Bone marrow (tissue), 2 donors: ENCODE results near the gene SYNPO2.
A peak's percentile ranks its signal among the peaks of the same experiment; 100 is the strongest.
"Not testable (repeated sequence)": the region's sequence is repeated elsewhere in the genome, so short reads cannot be mapped to it uniquely, and the experiment has no call there.

Source experiments
- DNase-seq, 2 donors: peaks; one replicate each; lab custom pipeline; 2025; lab: John Stamatoyannopoulos, UW

The SYNPO2 gene

DNA sequence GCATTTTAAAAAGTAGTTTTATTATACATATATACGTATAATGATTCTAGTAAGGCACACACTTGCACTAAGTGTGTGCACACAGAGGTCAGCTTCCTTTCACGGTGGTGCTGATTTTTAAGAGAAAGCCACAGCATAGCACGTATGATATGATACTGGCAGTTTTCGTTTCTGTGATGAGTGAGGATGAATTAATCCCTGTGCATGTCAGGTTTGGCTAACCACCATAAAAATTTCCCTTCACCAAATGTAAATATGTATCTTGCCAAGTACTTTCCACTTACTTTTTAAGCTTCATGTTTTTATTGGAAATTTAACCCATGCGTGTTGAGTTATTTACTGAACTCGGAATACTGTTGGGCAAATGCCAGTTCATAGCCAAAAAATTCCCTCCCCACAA lies 84.6 kb downstream of the SYNPO2 start:
- no peak for DNase-seq

DNA sequence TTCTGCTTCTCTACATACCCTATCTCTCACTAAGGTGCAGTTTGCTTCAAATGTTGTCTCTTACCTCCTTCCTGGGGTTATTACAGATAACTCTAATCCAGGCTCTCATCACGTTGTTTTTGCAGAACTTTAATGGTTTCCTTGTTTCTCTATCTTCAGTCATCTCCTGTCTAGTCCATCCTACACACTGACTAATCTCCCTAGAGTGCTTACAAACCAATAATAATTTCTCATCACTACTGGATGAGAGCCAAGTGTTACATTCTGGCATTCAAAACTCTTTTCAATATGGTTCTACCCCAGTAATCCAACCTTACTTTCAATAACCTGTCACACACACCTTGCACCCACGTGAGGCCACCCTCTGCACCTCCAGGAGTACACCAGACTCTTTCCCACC lies 86.1 kb downstream of the SYNPO2 start:
- no peak for DNase-seq

DNA sequence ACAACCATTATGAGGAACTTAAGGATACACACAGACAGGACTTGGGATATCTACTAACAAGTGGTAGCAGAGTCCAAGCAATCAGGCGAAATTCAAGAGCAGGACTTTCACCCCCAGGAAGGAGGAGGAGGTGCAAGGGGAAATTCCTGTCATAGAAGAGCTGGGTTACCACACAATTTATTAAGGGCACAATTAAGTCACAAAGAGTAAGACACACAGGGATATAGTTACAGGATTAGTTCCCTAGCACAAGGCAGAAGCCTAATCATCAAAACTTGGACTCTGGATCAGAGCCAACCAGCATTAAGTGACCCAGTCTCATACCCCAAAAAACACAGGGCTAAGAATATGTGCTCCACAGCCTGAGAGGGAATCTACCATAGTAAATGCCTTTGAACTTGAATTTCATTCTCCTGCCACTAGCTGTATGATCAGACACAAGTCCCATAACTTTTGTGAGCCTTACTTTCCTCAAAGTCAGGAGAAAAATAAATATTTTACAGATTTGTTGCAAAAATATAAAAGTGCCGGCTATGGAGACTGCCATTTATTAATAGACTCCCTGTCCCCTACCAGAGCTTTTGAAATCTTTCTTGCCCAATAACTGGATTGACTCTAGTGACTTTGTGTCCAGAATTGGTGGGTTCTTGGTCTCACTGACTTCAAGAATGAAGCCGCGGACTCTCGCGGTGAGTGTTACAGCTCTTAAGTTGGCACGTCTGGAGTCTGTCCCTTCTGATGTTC lies 87.0 kb downstream of the SYNPO2 start:
- DNase-seq = no peak

DNA sequence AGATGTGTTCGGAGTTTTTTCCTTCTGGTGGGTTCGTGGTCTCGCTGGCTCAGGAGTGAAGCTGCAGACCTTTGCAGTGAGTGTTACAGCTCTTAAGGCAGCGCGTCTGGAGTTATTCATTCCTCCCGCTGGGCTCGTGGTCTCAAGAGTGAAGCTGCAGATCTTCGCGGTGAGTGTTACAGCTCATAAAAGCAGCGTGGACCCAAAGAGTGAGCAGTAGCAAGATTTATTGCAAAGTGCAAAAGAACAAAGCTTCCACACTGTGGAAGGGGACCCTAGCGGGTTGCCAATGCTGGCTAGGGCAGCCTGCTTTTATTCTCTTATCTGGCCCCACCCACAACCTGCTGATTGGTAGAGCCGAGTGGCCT lies 87.5 kb downstream of the SYNPO2 start:
- DNase-seq = not testable (repeated sequence)

DNA sequence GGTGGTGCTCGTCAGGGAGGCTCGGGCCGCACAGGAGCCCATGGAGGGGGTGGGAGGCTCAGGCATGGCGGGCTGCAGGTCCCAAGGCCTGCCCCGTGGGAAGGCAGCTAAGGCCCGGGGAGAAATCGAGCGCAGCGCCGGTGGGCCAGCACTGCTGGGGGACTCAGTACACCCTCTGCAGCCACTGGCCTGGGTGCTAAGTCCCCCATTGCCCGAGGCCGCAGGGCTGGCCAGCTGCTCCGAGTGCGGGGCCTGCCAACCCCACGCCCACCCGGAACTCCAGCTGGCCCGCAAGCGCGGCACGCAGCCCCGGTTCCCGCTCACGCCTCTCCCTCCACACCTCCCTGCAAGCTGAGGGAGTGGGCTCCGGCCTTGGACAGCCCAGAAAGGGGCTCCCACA lies 88.4 kb downstream of the SYNPO2 start:
- DNase-seq = not testable (repeated sequence)

DNA sequence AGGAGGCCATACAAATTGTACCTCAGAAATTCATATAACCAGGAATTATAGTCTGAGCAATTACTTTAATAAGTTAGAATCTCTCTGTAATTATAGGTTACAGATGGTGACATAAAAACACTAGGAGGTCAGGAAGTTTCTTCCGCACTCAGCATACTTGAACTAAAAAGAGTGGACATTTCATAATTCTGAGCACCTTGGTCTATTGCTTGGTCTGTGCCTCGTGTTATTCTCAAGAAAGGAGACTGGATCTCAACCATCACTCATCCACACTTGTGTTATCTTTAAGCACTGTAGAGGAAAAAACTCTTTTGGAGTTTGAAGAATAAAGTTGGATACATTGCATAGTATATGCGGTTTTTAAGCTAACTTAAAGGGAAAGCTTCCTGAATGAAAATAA lies 91.1 kb downstream of the SYNPO2 start:
- DNase-seq = no peak

DNA sequence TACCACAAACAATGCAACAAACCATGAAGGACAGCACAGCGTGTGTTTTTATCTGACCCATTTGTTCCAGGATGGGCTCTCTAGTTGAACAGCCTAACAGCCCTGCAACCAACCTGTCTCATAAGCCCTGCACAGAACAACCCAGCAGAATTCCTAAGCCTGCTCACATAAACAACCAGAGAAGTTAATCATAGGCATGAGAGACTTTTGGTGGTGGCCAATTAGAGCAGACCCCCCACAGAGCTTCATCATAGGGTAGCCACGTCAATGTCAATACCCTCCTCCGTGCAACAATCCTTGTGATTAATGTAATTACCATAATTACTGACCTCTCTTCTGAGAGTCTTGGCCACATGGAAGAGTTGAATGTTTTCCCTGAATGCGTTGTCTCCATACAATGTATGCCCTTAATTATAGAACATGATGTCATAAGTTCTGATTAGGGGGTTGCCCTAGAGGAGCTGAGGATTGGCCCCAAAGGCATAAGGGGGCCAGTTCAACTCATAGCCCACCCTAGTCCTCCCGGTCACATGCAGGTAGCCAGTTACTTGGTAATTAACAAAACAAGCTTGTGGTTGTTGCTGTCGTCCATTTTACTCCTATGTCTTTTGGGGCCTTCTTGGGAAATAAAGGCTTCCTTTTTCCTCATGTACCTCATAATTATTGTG lies 92.7 kb downstream of the SYNPO2 start:
- DNase-seq = no peak

DNA sequence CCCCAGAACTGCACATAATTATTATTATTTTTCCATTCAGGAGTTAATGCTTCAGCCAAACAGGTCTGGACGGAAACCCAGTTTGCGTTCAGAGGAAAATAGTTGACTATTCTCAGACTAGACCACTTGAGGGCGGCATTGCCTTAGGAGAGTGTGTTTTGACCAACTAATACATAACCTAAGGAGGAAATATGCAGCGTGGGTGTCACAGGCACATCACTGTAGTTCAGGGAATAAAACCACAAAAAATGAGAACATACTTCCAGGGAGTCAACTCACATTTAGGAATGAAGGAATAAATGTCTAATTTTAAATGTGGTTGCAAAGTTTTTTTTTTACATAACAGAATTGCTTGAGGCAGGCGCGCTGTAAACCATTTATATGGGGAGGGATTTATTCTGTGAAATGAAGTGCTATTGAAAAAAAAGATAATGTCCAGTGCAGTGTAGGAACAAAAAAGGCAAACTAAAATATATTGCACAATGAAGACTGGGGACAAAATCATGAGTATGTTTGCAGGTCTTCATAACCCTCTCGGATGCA lies 93.3 kb downstream of the SYNPO2 start:
- peak in 1 of 2 donors; percentile 8 for DNase-seq

DNA sequence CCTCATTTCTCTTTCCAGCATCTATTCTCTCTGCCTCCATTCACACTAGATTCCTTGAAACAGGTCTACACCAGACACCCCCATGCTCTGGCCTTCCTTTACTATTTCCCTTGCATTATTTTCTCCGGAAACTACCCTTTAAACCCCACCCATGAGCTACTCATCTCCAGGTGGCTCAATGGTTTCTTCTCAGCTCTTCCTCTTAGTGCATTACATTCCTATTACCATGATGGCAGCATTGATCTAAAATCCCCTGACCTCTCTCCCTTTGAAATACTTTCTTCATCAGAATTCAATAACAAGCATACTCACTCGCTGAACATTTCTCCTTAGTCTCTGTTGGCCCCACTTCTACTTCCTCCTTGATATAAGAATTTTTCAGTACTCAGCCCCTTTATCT lies 94.6 kb downstream of the SYNPO2 start:
- no peak for DNase-seq

DNA sequence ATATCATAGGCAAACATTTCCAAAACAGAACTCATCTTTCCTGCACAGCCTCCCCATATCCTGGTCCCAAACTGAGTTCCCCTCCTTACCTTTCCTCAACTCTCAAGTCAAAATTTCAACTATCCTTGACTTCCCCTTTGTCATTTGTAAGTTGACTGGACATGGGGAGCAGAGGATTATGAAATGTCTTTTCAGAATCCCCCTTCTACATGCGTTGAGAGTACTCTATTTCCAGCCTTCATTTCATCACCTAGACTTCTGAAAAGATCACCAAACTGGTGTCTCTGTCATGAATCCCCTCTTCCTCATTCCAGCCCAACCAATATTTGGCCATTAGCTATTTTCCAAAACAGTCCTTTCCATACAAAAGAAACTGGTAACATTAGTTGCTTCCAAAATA lies 95.2 kb downstream of the SYNPO2 start:
- no peak for DNase-seq

DNA sequence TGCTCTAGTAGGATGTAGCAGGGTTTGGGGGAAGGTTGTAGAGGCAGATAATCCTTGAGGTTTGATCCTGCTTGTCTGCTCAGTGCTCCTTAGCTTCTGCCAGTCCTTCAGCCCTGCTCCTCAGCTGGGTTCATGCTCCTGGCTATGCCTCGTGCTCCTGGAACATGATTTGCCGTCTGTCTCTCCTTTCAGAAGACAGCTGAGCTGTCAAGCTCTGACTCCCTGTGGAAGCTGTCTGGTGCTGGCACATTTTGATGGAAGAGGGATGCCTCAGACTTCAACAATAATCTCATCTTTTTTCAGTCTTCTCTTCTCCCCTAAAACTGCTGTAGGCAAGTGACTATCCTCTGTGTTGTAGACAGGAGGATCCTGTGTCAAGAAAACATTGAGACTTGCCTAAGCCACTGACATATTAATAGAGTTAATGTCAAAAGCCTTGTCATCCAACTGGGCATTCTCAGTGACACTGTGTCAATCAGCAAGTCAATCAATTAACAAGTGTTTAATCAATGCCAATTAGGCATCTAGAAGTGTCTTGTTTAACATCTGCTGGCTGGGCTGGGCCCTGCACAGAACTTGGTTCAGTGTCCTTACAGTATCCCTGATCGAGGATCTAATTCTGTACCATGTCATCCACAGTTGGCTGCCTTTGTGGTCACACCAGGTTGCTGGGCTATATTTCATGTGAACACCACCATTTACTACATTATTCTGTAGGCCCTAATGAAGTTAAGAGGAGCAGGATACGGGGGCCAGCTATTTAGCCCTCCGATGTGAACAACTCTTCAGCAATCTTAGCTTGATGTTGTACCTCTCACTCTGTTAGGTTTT lies 96.7 kb downstream of the SYNPO2 start:
- no peak for DNase-seq

DNA sequence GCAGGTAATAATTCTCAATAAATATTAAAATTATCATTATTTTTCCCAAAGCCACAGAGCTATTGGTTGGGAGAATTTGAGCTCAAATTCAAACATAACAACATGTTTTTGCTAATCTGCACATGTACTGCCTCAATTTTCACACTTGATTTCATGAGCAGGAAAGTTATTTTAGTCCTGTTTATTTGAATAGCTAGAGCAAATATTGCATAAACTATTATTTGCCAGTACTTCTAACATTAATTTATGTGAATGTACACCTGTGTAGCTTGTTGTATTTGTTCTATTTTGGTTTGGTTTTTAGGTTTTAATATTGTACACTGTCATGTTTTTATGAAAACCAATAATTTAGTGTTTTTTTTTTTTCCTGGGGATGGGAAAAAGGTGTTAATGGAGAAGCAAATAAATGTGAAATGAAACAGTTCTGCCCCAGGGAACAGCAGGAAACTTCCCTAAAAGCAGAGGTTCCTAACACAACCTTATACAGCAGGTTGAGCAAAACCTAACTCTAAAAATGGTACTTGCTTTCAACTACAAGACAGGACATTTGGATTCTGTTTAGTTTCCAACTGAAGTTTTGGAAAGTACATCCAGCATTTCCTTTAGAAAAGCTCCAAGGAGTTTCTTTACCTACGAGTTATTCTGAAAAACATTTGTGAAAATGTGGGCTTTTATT lies 99.4 kb downstream of the SYNPO2 start:
- DNase-seq = no peak

DNA sequence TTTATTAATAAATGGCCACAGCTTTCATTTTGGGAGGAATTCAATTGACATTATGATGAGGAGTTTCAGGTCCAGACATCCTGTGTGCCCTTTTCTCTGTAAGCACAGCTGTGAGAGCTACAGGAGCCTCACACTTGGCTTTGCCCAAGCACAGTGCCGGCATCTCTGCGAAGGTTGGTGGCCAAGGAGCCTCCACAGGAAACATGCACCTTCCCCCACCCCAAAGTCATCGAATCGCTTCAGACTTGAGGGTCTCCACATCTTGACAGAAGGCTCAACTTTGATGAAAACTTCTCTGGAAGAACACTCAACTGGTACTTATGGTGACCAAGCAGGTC lies 100.0 kb downstream of the SYNPO2 start:
- no peak for DNase-seq

DNA sequence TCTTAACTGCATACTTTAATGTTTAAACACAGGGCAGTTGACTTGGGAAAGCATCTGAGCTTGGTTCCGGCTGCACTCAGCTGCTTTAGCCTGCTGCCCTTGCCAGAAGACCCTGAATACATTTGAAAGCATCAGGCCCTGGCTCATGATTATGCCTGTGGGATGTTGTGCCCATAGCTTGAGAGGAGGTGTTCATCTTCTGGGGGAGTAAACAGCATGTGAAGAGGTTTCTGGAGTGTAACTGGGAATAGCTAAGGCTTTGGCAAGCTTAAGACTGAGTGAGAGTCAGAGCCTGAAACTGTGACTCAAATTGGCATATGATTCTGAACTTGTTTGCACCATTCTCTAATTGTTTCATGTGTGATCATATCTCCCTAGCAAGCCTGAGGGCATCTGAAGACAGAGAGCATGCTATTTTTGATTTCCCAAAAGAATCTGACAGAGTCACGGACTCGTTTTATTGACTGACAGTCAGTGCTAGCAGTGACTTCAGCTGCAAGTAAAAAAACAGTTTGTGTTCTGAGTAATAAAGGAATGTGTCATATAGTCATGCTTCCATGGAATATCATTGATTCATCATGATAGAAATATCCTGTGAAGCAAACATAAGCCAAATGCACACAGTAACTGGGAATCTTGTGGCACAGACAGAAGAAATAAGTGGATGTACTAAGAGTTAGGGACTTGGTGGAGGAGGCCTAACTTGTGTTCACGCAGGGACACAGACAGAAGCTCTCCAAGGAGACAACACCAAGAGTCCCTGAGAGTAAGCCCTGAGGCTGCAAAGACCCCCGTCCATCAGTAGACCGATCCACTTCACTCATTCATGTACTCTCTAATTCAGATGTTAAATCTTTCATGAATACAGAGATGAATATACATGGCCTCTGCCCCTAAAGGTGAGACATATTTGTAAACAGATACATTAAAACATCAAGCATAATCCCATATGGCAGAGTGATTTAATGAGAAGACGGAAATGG lies 100.7 kb downstream of the SYNPO2 start:
- no peak for DNase-seq

DNA sequence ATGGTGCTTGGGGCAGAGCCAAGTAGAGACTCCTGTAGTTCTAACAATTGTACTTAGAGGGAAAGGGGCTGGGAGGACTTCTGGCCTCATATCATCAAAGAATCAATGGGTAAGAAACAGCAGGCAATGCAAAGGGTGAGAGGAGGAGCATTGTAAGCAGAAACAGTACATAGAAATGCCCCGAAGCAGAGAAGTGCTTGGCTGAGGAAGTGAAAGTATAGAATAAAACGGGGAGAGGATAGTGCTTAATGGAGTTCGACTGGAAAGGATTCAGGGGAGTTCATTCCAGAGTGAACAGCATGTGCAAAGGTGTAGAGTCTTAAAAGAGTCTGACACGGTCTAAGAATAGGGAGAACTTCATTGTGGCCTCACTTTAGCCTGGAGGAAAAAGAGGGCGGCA lies 103.0 kb downstream of the SYNPO2 start:
- DNase-seq = no peak

DNA sequence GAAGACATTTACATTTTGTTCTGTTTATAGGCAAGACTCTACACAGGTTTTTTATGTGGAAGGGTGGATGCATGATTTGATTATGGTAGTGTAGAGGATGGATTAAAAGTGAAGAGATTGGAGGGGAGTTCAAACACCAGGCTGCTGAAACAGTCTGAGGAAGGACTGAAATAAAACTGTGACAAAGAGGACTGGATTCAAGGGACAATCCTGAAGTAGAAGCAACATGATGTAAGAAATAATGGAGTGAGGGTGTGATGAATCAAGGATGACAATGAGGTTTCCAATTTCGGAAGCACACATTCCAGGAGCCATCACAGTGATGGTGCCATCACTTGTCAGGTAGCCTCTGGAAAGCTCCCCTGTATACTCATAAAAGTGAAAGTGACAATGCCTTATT lies 103.5 kb downstream of the SYNPO2 start:
- no peak for DNase-seq

DNA sequence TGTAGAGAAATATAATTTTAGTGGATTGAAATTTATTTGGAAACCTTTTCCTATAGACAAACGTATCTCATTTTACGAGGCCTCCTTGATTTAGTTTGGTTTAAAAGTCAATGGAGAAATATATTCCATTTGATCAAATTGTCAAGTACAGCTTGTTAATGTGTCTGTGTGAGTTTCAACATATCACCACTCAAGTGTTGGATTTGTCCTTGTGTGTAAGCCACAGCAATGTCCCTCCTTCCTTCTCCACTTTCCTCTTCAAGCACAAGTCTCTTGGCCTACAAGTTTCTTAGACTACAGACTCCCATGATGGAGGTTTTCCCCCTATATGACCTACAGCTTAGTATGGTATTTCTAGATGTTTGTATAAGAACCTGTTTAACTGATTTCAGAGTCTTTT lies 104.7 kb downstream of the SYNPO2 start:
- no peak for DNase-seq

DNA sequence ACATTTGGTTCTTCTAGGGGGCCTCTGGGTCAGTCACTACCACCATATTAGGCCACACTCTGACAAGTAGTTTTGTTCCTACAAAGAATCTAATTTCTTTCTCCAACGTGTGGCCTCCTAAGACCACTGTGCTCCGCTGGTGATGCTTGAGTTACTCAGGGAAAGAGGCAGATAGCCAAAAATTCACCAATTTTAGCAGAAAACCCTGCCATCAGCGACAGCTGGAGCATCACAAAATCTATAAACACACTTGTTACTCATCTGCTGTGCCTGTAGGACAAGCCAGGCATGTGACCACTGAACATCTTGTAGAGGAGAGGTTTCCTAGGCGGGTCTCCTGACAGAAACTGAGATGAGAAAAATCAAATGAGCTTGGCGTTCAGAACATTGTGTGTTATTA lies 105.4 kb downstream of the SYNPO2 start:
- no peak for DNase-seq

DNA sequence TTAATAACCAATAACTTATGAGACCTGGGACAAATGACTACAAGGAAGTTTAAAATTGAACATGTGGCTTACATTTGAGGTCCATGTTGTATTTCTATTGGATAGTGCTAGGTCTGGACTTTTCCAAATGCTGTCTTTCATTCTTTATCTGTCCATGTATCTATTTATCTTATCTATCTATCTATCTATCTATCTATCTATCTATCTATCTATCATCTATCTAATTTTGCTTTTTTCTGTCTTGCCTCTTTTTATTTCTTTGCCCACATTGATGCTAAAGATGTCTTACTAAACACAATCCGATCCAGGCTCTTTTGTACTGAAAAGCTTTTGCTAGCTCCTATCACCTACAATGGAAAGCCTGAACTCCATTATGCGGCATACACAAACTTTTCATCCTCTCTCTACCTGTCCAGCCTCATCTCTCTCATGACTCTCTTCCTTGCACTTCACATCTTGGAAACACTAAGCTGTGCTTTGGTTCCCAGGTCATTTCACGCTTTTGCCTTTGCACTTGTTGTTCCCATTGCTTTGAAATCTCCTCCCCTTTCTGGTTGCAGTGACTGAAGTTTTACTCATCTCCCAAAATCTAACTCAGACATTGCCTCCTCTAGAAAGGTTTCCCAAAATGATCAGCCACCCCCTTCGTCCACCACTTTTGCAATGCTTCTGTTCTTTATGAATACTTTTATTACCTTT lies 107.2 kb downstream of the SYNPO2 start:
- DNase-seq = no peak

DNA sequence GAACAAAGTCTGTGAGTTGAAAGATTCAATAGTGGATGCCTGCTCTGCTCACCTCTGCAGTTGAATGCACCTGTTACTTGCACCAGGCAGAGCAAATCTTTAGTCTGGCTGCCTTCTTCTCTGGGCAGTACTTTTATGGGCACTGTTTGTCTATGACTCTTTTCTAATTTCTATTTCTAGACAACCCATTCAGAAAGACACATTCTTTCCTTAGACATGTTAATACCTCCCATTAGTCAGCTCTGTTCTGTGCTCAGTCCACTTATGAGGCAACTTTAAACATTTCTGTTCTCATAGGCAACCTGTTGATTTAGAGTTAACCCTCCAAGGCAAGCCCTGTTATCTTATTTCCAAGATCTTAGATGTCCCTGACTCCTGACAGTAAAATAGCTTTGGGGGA lies 108.9 kb downstream of the SYNPO2 start:
- no peak for DNase-seq

DNA sequence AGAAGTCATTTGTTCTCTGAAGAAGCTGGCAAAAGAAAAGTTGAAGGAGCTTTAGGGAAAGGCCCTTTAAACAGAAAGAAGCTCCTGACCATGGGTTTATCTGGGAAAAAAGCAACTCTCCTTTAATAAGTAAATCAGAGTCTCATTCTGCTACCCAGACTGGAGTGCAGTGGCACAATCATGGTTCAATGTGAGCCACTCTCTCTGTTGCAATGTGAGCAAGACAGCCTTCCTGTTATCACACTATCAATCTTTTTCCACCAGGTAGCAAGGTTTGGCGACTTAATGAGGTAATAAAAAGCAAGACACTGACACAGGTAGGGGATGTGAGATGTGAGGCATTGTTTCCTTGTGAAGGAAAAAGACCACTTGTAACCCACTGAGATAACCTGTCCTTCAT lies 111.3 kb downstream of the SYNPO2 start:
- no peak for DNase-seq
